ENCODE measurements around the gene DOK4. TPM values are rescaled to one million over a fixed set of nuclear protein-coding genes. Genes with fewer than 3 reads are reported as not detected.

DOK4 gene
- total RNA-seq, 1 experiment from 2014 or later: 122 TPM

DNA sequence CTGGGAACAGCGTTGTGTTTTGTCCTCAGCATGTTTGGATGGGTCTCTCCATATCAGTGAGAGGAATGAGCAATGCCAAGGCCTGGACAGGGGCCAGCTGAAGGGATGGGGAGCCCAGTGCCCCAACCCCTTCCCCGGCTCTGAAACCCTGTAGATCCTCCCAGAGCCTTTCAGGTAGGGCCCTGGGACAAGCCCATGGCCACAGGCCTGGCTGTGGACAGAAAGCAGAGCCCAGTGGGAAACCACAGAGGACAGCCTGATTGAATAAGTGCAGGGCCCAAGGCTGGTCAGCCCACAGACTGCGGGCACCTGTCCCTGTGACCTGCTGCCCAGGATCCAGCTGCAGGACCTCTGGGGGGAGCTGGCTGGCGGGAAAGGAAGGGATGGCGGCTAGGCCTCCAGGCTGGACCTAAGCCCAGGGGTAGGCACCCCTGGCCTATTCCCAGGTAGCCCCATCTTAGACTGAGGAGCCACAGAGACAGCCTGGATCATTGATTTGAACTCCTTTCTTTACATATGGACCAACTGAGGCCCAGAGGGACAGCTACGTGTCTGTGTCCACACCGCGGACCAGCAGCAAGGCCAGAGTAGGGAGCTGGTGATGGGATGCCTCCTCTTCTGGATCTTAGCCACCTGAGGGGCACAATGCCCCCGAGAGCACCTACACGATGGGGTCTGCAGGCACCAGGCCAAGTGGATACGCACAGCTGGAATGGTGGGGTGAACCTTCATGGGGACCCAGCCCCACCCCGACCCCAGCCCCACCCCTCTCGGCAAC lies 48.8 kb upstream of the DOK4 start:
- TF ChIP-seq, protein P1, sequence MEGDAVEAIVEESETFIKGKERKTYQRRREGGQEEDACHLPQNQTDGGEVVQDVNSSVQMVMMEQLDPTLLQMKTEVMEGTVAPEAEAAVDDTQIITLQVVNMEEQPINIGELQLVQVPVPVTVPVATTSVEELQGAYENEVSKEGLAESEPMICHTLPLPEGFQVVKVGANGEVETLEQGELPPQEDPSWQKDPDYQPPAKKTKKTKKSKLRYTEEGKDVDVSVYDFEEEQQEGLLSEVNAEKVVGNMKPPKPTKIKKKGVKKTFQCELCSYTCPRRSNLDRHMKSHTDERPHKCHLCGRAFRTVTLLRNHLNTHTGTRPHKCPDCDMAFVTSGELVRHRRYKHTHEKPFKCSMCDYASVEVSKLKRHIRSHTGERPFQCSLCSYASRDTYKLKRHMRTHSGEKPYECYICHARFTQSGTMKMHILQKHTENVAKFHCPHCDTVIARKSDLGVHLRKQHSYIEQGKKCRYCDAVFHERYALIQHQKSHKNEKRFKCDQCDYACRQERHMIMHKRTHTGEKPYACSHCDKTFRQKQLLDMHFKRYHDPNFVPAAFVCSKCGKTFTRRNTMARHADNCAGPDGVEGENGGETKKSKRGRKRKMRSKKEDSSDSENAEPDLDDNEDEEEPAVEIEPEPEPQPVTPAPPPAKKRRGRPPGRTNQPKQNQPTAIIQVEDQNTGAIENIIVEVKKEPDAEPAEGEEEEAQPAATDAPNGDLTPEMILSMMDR (IDR thresholded peaks at IDR 0.05; ENCODE audit: insufficient read depth in 1 of 2, low read depth in 1 of 2, low read length in 1 of 2, severe bottlenecking in 1 of 2, unreplicated experiment in 1 of 2): no peak
- Mint-ChIP-seq H3K36me3 (ENCODE audit: insufficient read depth, unreplicated experiment) (peaks cover 21% of the 10 kb centered on the region), H3K27me3 (ENCODE audit: insufficient read depth, unreplicated experiment) (no peaks in the 10 kb centered on the region), H3K9me3 (ENCODE audit: unreplicated experiment) (no peaks in the 10 kb centered on the region), H3K27ac (ENCODE audit: unreplicated experiment) (peak overlapping the region; percentile 72), H3K4me1 (ENCODE audit: low read depth, unreplicated experiment) (peaks cover 23% of the 10 kb centered on the region), H3K4me3 (ENCODE audit: unreplicated experiment) (peak overlapping the region; percentile 74)
- no peaks in the 10 kb centered on the region for H3K27me3 ChIP-seq (replicated peaks; ENCODE audit: control insufficient read depth, insufficient read depth, low read length)
- POLR2A ChIA-PET: no interaction called here
- DNase-seq: peak in 1 of 2 experiments; percentile 28
- no peaks in the 10 kb centered on the region for H3K9me3 ChIP-seq
- BruUV-seq (replicated peaks): TSS peak; percentile 37
- intact Hi-C loops (cut with micrococcal nuclease; ENCODE audit: unreplicated experiment): no loop called here
- CTCF ChIA-PET: interaction anchor here (0.8 kb wide), 1 partner anchor 118 kb away, joined by 3 read pairs; no protein-coding TSS in a partner anchor
- H3K36me3 ChIP-seq (ENCODE audit: control insufficient read depth, insufficient read depth, low read length): no peaks in the 10 kb centered on the region; the same call in none of the 2 replicates
- H3K4me1 ChIP-seq: peaks cover 5% of the 10 kb centered on the region; the same call in 1 of the 2 replicates
- peak overlapping the region; percentile 56 for H3K4me3 ChIP-seq (ENCODE audit: low read depth, low read length)

GRCh38 chr16:57534337-57534880 lies 48.1 kb upstream of the DOK4 start:
- Mint-ChIP-seq H3K27ac (ENCODE audit: unreplicated experiment) (no peak overlapping the region), H3K9me3 (ENCODE audit: unreplicated experiment) (no peaks in the 10 kb centered on the region), H3K4me3 (ENCODE audit: unreplicated experiment) (no peak overlapping the region), H3K4me1 (ENCODE audit: low read depth, unreplicated experiment) (peaks cover 24% of the 10 kb centered on the region), H3K36me3 (ENCODE audit: insufficient read depth, unreplicated experiment) (peaks cover 25% of the 10 kb centered on the region), H3K27me3 (ENCODE audit: insufficient read depth, unreplicated experiment) (no peaks in the 10 kb centered on the region)
- Histone ChIP-seq H3K27me3 (replicated peaks; ENCODE audit: control insufficient read depth, insufficient read depth, low read length) (no peaks in the 10 kb centered on the region), H3K9me3 (no peaks in the 10 kb centered on the region), H3K4me3 (ENCODE audit: low read depth, low read length) (no peak overlapping the region), H3K4me1 (peaks cover 10% of the 10 kb centered on the region; the same call in 1 of the 2 replicates), H3K36me3 (ENCODE audit: control insufficient read depth, insufficient read depth, low read length) (no peaks in the 10 kb centered on the region; the same call in none of the 2 replicates)
- intact Hi-C loops (cut with micrococcal nuclease; ENCODE audit: unreplicated experiment): no loop called here
- CTCF ChIA-PET: no interaction called here
- POLR2A ChIA-PET: no interaction called here
- BruUV-seq (replicated peaks): no TSS peak
- TF ChIP-seq, protein P1 (IDR thresholded peaks at IDR 0.05; ENCODE audit: insufficient read depth in 1 of 2, low read depth in 1 of 2, low read length in 1 of 2, severe bottlenecking in 1 of 2, unreplicated experiment in 1 of 2): no peak
- peak in 1 of 2 experiments; percentile 38 for DNase-seq

DNA sequence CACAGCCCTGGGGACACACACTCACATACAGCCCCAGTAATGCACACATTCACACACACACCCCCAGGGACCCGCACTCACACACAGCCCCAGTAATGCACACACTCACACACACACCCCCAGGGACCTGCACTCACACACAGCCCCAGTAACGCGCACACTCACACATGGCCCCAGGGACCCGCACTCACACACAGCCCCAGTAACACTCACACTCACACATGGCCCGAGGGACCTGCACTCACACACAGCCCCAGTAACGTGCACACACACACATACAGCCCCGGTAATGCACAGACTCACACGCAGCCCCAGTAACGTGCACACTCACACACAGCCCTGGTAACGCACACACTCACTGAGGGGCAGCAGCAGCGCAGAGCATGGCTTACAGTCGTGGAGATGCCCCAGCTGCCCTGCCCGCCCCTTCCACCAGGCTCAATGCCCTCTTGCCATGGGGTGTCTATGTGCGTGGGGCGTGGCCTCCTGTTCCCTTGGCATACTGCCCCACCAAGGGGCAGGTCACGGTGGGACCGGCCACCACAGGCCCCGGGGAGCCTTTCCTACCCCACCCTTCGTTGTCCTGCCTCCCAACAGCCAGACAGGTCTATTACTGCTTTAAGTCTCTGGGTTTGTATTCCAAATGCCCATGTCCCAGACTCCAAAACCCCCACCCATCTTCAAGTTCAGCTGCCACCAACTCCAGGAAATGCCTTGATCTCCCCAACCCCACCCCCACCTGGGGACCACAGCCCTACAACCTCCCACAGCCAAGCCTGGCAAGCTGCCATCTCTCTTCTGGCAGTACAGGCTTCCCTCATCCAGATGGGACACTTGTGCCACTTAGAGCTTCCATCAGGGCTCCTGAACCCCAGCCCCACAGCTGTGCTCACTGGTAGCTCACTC lies 47.4 kb upstream of the DOK4 start:
- POLR2A ChIA-PET: no interaction called here
- Mint-ChIP-seq H3K27ac (ENCODE audit: unreplicated experiment) (no peak overlapping the region), H3K9me3 (ENCODE audit: unreplicated experiment) (no peaks in the 10 kb centered on the region), H3K4me3 (ENCODE audit: unreplicated experiment) (no peak overlapping the region), H3K36me3 (ENCODE audit: insufficient read depth, unreplicated experiment) (peaks cover 27% of the 10 kb centered on the region), H3K27me3 (ENCODE audit: insufficient read depth, unreplicated experiment) (no peaks in the 10 kb centered on the region), H3K4me1 (ENCODE audit: low read depth, unreplicated experiment) (peaks cover 24% of the 10 kb centered on the region)
- BruUV-seq (replicated peaks): no TSS peak
- Histone ChIP-seq H3K36me3 (ENCODE audit: control insufficient read depth, insufficient read depth, low read length) (no peaks in the 10 kb centered on the region; the same call in none of the 2 replicates), H3K9me3 (no peaks in the 10 kb centered on the region), H3K27me3 (replicated peaks; ENCODE audit: control insufficient read depth, insufficient read depth, low read length) (no peaks in the 10 kb centered on the region), H3K4me3 (ENCODE audit: low read depth, low read length) (no peak overlapping the region), H3K4me1 (peaks cover 11% of the 10 kb centered on the region; the same call in 1 of the 2 replicates)
- intact Hi-C loops (cut with micrococcal nuclease; ENCODE audit: unreplicated experiment): no loop called here
- peak in 1 of 2 experiments; percentile 34 for DNase-seq
- CTCF ChIA-PET: no interaction called here
- TF ChIP-seq, protein P1 (IDR thresholded peaks at IDR 0.05; ENCODE audit: insufficient read depth in 1 of 2, low read depth in 1 of 2, low read length in 1 of 2, severe bottlenecking in 1 of 2, unreplicated experiment in 1 of 2): no peak
